Fibroblast of pulmonary artery (primary cell): ENCODE data around the gene PLD2.

ENCODE experiments used
- DNase-seq: peaks from one replicate; pipeline ENCODE4 v3.0.0-alpha.2; 2010; ENCODE audit warnings: low read depth
- H3K4me3 ChIP-seq: replicated peaks from 2 replicates; pipeline ENCODE4 v1.5.1; 2011; ENCODE audit warnings: low read depth, mild to moderate bottlenecking, control low read depth, low read length, moderate library complexity
- TF ChIP-seq, protein P1 (sequence below): IDR thresholded peaks from 2 replicates; pipeline ENCODE4 v1.5.1; 2011; ENCODE audit warnings: mild to moderate bottlenecking, control low read depth, low read length, inconsistent platforms; ENCODE audit errors: missing control alignments

Gene PLD2

DNA sequence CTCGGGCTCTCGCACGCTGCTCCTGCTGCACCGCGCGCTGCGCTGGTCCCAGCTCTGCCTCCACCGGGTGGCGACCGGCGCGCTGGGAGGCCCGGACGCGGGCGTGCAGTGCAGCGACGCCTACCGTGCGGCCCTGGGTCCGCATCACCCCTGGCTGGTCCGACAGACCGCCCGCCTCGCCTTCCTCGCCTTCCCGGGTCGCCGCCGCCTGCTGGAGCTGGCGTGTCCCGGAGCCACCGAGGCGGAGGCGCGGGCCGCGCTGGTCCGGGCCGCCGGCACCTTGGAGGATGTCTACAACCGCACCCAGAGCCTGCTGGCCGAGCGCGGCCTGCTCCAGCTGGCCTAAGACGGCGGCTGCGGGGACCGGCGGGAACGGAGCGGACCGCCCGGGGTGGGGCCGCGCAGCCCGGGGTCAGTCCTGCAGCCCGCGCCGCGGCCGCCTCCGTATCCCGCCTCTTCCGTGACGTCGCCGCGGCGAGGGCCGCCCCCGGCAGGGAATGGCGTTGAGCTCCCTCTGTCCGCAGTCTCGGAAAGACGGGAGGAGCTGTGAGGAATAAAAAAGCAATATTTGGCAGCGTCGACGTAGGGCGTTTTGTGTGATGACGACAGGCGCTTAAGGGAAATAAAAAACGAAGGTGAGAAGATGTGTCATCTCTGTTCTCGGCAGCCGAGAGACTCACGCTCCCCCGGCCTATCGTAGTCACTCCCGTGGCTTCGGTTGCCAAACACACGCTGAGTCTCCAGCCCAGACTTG is 16.8 kb upstream of the PLD2 start:
- peak overlapping the region; percentile 65 for H3K4me3 ChIP-seq
- peak; percentile 91 for DNase-seq
- TF ChIP-seq, protein P1, sequence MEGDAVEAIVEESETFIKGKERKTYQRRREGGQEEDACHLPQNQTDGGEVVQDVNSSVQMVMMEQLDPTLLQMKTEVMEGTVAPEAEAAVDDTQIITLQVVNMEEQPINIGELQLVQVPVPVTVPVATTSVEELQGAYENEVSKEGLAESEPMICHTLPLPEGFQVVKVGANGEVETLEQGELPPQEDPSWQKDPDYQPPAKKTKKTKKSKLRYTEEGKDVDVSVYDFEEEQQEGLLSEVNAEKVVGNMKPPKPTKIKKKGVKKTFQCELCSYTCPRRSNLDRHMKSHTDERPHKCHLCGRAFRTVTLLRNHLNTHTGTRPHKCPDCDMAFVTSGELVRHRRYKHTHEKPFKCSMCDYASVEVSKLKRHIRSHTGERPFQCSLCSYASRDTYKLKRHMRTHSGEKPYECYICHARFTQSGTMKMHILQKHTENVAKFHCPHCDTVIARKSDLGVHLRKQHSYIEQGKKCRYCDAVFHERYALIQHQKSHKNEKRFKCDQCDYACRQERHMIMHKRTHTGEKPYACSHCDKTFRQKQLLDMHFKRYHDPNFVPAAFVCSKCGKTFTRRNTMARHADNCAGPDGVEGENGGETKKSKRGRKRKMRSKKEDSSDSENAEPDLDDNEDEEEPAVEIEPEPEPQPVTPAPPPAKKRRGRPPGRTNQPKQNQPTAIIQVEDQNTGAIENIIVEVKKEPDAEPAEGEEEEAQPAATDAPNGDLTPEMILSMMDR, result peak; percentile 35

- TF ChIP-seq, protein P1, result no peak
- peak overlapping the region; percentile 65 for H3K4me3 ChIP-seq
- DNase-seq, result no peak
Observed at GRCh38 chr17:4790705-4791088, 16.3 kb upstream of the PLD2 start.

DNA sequence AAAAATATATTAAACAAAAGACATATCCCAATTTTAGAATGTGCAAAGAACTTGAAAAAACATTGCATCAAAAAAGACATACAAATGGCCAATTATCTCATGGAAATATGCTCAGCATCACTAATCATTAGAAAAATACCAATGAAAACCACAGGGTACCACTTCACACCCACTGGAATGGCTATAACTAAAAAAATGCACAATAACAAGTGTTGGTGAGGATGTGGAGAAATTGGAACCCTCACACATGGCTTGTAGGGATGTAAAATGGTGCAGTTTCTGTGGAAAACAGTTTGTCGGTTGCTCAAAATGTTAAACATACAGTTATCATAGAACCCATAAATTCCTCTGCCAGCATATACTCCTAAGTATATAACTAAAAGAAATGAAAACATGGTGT is 11.8 kb upstream of the PLD2 start:
- TF ChIP-seq, protein P1, result no peak
- H3K4me3 ChIP-seq, result no peak overlapping the region
- DNase-seq, result no peak

DNA sequence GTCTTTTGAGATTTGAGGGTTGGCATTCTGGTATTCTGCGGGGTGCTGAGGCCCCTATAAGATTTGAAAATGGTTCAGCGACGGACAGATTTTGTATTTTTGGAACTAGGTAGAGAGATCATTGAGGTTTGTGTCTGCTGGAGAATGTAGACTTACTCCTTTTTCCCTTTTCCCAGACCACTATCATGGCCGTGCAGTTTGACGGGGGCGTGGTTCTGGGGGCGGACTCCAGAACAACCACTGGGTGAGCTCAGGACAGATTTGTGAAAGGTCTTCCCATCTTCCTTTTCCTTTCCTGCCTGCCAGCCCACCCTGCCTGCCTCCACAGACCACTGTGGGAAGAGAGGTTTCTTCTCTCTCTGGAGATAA is 10.4 kb upstream of the PLD2 start:
- H3K4me3 ChIP-seq, result peak overlapping the region; percentile 100
- peak; percentile 40 for DNase-seq
- TF ChIP-seq, protein P1, result no peak

DNA sequence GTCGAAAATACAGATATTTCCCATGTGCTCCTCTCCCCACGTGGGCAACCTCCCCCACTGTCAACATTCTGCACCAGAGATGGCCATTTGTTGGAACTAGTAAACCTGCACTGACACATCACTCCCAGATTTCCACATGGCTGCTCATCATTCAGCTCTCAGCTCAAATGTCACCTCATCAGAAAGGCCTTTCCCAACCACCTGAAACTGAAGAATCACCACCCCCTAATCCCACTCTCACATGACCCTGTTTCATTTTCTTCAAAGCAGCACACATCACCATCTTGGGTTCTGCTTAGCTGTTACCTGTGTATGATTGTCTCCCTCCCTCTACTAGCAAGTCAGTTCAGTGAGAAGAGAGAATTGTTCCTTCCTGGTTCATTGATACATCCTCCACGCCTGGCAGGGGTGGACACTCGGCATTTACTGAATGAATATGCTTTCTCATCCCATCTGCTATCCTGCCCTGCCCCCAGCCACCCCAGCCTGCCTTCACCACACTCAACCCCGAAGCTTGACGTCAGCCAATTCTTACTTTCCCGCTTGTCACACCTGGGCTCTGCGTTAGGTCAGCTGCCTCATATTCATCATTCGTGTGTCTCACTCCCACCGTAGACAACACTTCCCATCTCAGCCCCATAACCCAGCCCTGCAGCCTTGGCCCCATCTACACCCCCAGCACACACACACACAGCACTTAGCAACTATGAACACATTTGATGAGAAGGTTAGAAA is 6.3 kb upstream of the PLD2 start:
- no peak for DNase-seq
- TF ChIP-seq, protein P1, result no peak
- H3K4me3 ChIP-seq, result no peak overlapping the region

DNA sequence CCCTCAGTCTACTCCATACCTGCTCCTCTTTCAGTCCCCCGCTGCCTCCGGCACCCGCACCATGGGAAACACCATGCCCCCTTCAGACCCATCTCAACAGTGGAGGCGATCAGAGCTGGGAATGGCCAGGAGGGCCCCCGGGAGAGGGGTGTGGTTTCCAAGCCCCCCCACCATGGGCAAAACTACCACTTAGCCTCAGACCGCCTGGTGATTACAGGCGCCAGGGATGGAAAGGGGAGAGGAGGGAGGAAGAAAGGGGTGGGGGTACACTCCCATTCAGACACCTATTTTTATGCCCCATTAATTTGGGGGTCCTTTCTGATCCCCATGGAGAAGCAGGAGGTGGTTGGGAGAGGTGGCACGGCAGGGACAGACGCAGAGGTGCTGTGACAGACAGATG is 4.7 kb upstream of the PLD2 start, which contains the start of gene C17orf114:
TSS of gene C17orf114 (minus strand) at position 101 of the 400 bp plus-strand sequence.
- DNase-seq, result no peak
- no peak within 1 kb of the TSS for H3K4me3 ChIP-seq
- TF ChIP-seq, protein P1, result no peak
